Endodermal cell (in vitro differentiated cells): ENCODE results near the gene LRRC73. TPM values are rescaled to one million over a fixed set of nuclear protein-coding genes. Genes with fewer than 3 reads are reported as not detected.
"Not testable (repeated sequence)": the region's sequence is repeated elsewhere in the genome, so short reads cannot be mapped to it uniquely, and the experiment has no call there.

Experiments
- DNase-seq: peaks from one replicate; pipeline ENCODE4 v3.0.0-alpha.2; 2017
- H3K27ac ChIP-seq: 2 replicates; pipeline ENCODE4 v1.5.1; 2013; ENCODE audit warnings: mild to moderate bottlenecking, low read depth, low read length, moderate library complexity
- H3K27me3 ChIP-seq: 2 replicates; pipeline ENCODE4 v1.6.1; 2013; ENCODE audit warnings: mild to moderate bottlenecking, low read length, moderate library complexity; ENCODE audit not compliant: insufficient read depth, control insufficient read depth, poor library complexity, severe bottlenecking
- H3K36me3 ChIP-seq: 2 replicates; pipeline ENCODE4 v1.7.0; 2013; ENCODE audit warnings: mild to moderate bottlenecking, low read length, moderate library complexity; ENCODE audit not compliant: control insufficient read depth, insufficient read depth
- H3K4me1 ChIP-seq: one replicate; pipeline ENCODE4 v1.7.0; 2013; ENCODE audit warnings: low read length; ENCODE audit not compliant: control insufficient read depth, insufficient read depth
- H3K4me3 ChIP-seq: 2 replicates; pipeline ENCODE4 v1.5.1; 2013; ENCODE audit warnings: mild to moderate bottlenecking, low read length, moderate library complexity
- H3K9ac ChIP-seq: 2 replicates; pipeline ENCODE4 v1.6.1; 2013; ENCODE audit warnings: mild to moderate bottlenecking, low read length, moderate library complexity; ENCODE audit not compliant: poor library complexity, severe bottlenecking; ENCODE audit errors: extremely low read depth
- H3K9me3 ChIP-seq: 2 replicates; pipeline ENCODE4 v1.6.1; 2013; ENCODE audit warnings: mild to moderate bottlenecking, low read length, moderate library complexity; ENCODE audit not compliant: control insufficient read depth
- H3K27ac Mint-ChIP-seq: 2 replicates; pipeline ENCODE4 v1.8.0; 2020; ENCODE audit warnings: mixed read lengths
- H3K27me3 Mint-ChIP-seq: 2 replicates; pipeline ENCODE4 v1.8.0; 2021; ENCODE audit warnings: mild to moderate bottlenecking, mixed read lengths; ENCODE audit not compliant: insufficient read depth
- H3K36me3 Mint-ChIP-seq: 2 replicates; pipeline ENCODE4 v1.8.0; 2020; ENCODE audit warnings: low read depth, mixed read lengths
- H3K4me1 Mint-ChIP-seq: 2 replicates; pipeline ENCODE4 v1.8.0; 2020; ENCODE audit warnings: mixed read lengths
- H3K4me3 Mint-ChIP-seq: 2 replicates; pipeline ENCODE4 v1.8.0; 2020; ENCODE audit warnings: mild to moderate bottlenecking, moderate library complexity, mixed read lengths
- H3K9me3 Mint-ChIP-seq: 2 replicates; pipeline ENCODE4 v1.8.0; 2020; ENCODE audit warnings: mild to moderate bottlenecking, mixed read lengths
- CTCF ChIP-seq: fragments of 200-600 bp; sonication (generic); conservative IDR thresholded peaks from 2 replicates; pipeline ENCODE4 v1.5.0; 2021; ENCODE audit warnings: antibody characterized with exemption, mild to moderate bottlenecking
- WGBS, 2 experiments: methylation state at CpG; one replicate each; pipeline versions ENCODE4 v1.1.5 to v1.1.7; 2013; ENCODE audit warnings: missing lambda C conversion rate in 2 of 2, mixed read lengths in 1 of 2; ENCODE audit not compliant: insufficient coverage in 1 of 2, insufficient read length in 1 of 2; 5-methylcytosine and 5-hydroxymethylcytosine counted together
- total RNA-seq, 2 donors: library from RNA; stranded (reverse); fragmentation: NEBNext Ultra II Directional in 1 of 2; extraction: Animal tissue kit (Norgen Biotek cat#: 25700) in 1 of 2; gene quantifications; 2 replicates in 1 of 2; 3 replicates in 1 of 2; pipeline ENCODE4 v1.2.1, GENCODE V29; 2021

LRRC73 gene
- total RNA-seq, 2 donors from 2014 or later: 0.46 to 0.64 TPM

GRCh38 chr6:43467752-43468151 lies 42.4 kb downstream of the LRRC73 start:
- H3K4me3 Mint-ChIP-seq: no peak overlapping the region
- H3K27me3 Mint-ChIP-seq: peaks cover 10% of the 10 kb centered on the region
- no peaks in the 10 kb centered on the region for H3K36me3 ChIP-seq
- no peaks in the 10 kb centered on the region for H3K36me3 Mint-ChIP-seq
- no peak for DNase-seq
- no peak overlapping the region for H3K4me3 ChIP-seq
- H3K4me1 ChIP-seq: peaks cover 9% of the 10 kb centered on the region
- WGBS, 2 experiments: 89 to 100% methylated on average over 4 of the region's 4 CpGs
- no peak overlapping the region for H3K9ac ChIP-seq
- H3K27me3 ChIP-seq: no peaks in the 10 kb centered on the region
- peaks cover 11% of the 10 kb centered on the region for H3K4me1 Mint-ChIP-seq
- no peak overlapping the region for H3K27ac Mint-ChIP-seq
- no peak for TF ChIP-seq CTCF
- H3K9me3 ChIP-seq: no peaks in the 10 kb centered on the region
- H3K9me3 Mint-ChIP-seq: no peaks in the 10 kb centered on the region
- no peak overlapping the region for H3K27ac ChIP-seq

- H3K27me3 ChIP-seq, H3K4me1 ChIP-seq, DNase-seq, H3K36me3 Mint-ChIP-seq, H3K4me3 Mint-ChIP-seq, H3K27ac ChIP-seq, H3K27ac Mint-ChIP-seq, H3K9me3 Mint-ChIP-seq, H3K36me3 ChIP-seq, H3K9ac ChIP-seq, H3K9me3 ChIP-seq, H3K4me3 ChIP-seq: not testable (repeated sequence)
- peaks cover 15% of the 10 kb centered on the region for H3K27me3 Mint-ChIP-seq
- WGBS, 2 experiments: 78 to 87% methylated on average over 4 to 5 of the region's 5 CpGs
- peaks cover 11% of the 10 kb centered on the region for H3K4me1 Mint-ChIP-seq
Observed at GRCh38 chr6:43467265-43467664, 42.9 kb downstream of the LRRC73 start.

- H3K4me3 Mint-ChIP-seq: no peak overlapping the region
- no peaks in the 10 kb centered on the region for H3K9me3 Mint-ChIP-seq
- 92 to 100% methylated on average over 1 to 2 of the region's 2 CpGs for WGBS, 2 experiments
Observed at GRCh38 chr6:43465948-43466347, 44.2 kb downstream of the LRRC73 start.

More at GRCh38 chr6:43465948-43466347, 44.2 kb downstream of the LRRC73 start:
- Histone ChIP-seq H3K27ac (no peak overlapping the region), H3K9ac (no peak overlapping the region), H3K4me3 (no peak overlapping the region), H3K36me3 (no peaks in the 10 kb centered on the region), H3K9me3 (no peaks in the 10 kb centered on the region), H3K27me3 (peaks cover 4% of the 10 kb centered on the region), H3K4me1 (peaks cover 9% of the 10 kb centered on the region)
- H3K27me3 Mint-ChIP-seq: peaks cover 19% of the 10 kb centered on the region
- no peaks in the 10 kb centered on the region for H3K36me3 Mint-ChIP-seq
- peaks cover 11% of the 10 kb centered on the region for H3K4me1 Mint-ChIP-seq
- no peak for DNase-seq
- no peak overlapping the region for H3K27ac Mint-ChIP-seq
- TF ChIP-seq CTCF: no peak
